ENCODE results near the gene SMCO2.
A peak's percentile ranks its signal among the peaks of the same experiment; 100 is the strongest.

Gene SMCO2

GRCh38 chr12:27517961-27518665, 71.6 kb downstream of the SMCO2 start:
- Histone ChIP-seq H3K4me3 (no peak overlapping the region), H3K27ac (no peak overlapping the region)
- no peak for TF ChIP-seq CTCF (IDR thresholded peaks at IDR 0.05)
- DNase-seq (ENCODE audit: low spot score) = no peak

- no peak for TF ChIP-seq CTCF (IDR thresholded peaks at IDR 0.05)
- DNase-seq (ENCODE audit: low spot score) = no peak
- H3K27ac ChIP-seq = no peak overlapping the region
- no peak overlapping the region for H3K4me3 ChIP-seq
Measured at GRCh38 chr12:27521066-27521465, 74.5 kb downstream of the SMCO2 start.

GRCh38 chr12:27521981-27522380, 75.4 kb downstream of the SMCO2 start:
- DNase-seq (ENCODE audit: low spot score) = no peak
- Histone ChIP-seq H3K27ac (no peak overlapping the region), H3K4me3 (no peak overlapping the region)
- no peak for TF ChIP-seq CTCF (IDR thresholded peaks at IDR 0.05)

GRCh38 chr12:27523305-27523641, 76.7 kb downstream of the SMCO2 start:
- H3K27ac ChIP-seq = peak overlapping the region; percentile 90 to 96
- no peak for TF ChIP-seq CTCF (IDR thresholded peaks at IDR 0.05)
- no peak for DNase-seq (ENCODE audit: low spot score)

GRCh38 chr12:27523642-27524493, 77.3 kb downstream of the SMCO2 start, which contains the start of gene PPFIBP1:
TSS of gene PPFIBP1 (plus strand) at chr12:27524206. CDS start at chr12:27633397, 109,191 bp downstream.
- Histone ChIP-seq H3K4me3 (peak within 1 kb of the TSS; percentile 92), H3K27ac (peak within 1 kb of the TSS; percentile 90 to 96)
- DNase-seq (ENCODE audit: low spot score) = peak; percentile 100
- TF ChIP-seq CTCF (IDR thresholded peaks at IDR 0.05) = no peak

More at GRCh38 chr12:27523305-27523641, 76.7 kb downstream of the SMCO2 start:
- peak overlapping the region; percentile 92 for H3K4me3 ChIP-seq

- Histone ChIP-seq H3K4me3 (peak overlapping the region; percentile 92), H3K27ac (peak overlapping the region; percentile 90 to 96)
- TF ChIP-seq CTCF (IDR thresholded peaks at IDR 0.05) = no peak
- no peak for DNase-seq (ENCODE audit: low spot score)
Measured at GRCh38 chr12:27524494-27524835, 77.9 kb downstream of the SMCO2 start.
